Measurements from ENCODE around the gene NTF3.

DNA sequence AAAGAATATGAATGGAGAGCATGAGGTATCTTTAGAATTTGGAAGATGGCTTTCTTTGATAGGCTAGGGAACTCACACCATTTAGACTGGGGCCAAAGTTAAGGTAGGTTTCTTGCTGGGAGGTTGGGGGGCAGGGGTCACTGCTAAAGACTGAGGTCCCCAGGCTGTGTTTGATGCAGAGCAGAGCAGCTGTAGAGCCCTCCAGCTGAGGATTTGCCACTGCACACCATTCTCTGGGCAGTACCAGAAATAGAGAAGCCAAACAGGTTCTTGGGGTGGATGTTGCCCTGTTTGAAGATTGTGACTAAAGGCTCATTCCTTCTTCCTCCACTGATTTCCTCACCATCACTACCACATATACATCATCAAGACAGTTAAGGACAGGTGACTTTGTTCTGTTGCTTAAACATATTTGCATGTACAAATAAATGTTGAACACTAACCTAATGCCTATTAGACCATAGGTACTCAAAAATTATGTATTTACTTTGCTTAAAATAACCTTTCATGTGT lies 7.9 kb downstream of the NTF3 start:
- TF ChIP-seq, protein P1, sequence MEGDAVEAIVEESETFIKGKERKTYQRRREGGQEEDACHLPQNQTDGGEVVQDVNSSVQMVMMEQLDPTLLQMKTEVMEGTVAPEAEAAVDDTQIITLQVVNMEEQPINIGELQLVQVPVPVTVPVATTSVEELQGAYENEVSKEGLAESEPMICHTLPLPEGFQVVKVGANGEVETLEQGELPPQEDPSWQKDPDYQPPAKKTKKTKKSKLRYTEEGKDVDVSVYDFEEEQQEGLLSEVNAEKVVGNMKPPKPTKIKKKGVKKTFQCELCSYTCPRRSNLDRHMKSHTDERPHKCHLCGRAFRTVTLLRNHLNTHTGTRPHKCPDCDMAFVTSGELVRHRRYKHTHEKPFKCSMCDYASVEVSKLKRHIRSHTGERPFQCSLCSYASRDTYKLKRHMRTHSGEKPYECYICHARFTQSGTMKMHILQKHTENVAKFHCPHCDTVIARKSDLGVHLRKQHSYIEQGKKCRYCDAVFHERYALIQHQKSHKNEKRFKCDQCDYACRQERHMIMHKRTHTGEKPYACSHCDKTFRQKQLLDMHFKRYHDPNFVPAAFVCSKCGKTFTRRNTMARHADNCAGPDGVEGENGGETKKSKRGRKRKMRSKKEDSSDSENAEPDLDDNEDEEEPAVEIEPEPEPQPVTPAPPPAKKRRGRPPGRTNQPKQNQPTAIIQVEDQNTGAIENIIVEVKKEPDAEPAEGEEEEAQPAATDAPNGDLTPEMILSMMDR (IDR thresholded peaks at IDR 0.05; ENCODE audit: low read depth, low read length) = no peak
- TF ChIP-seq POLR2A (IDR thresholded peaks at IDR 0.05; ENCODE audit: extremely low read depth, insufficient read length) = no peak

Measured in NB4 (cell line).